NCI-H2171 treated with DMSO at 0.1 percent for 48 hours (cell line): ENCODE measurements around the gene RNU6-1.

Source experiments
- DNase-seq: peaks from one replicate; lab custom pipeline; 2025; lab: John Stamatoyannopoulos, UW

Gene RNU6-1

DNA sequence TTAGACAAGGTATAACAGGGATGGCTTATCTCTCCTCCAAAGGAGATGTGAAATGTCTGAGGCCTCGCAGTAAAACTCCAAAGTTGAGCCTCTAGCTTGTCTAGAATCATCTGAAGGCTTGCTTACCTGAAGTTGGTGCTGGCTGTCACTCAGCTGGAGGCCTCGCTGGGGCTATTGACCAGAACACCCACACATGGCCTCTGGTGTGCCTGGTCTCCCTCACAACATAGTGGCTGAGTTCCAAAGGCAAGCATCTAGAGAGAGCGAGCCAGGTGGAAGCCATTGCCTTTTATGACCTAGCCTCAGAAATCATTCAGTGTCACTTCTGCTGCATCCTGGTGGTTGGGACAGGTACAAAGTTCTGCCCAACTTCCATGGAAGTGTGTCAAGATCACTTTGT lies 17.4 kb upstream of the RNU6-1 start:
- no peak for DNase-seq

- DNase-seq = no peak
These were observed 16.0 kb upstream of the RNU6-1 start for GRCh38 chr15:67855842-67856241.

DNA sequence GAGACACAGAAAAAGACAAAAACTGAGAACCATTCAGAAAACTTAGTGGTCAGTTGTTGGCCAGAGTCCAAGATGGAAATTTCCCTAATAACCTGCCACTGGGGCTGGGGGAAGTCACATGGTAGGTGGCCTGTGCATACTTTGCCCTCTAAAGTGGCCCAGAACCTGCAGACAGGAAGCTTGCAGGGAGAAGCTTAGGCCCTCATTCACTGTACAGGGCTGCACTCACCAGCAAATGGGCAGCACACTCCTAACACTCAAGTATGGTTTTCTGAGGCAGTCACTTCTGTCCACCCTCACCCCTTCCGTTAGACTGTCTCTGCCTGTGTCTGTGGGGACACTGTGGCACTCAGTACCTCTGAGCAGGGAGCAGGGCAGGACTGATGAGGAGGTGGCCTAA lies 14.5 kb upstream of the RNU6-1 start:
- DNase-seq = no peak

DNA sequence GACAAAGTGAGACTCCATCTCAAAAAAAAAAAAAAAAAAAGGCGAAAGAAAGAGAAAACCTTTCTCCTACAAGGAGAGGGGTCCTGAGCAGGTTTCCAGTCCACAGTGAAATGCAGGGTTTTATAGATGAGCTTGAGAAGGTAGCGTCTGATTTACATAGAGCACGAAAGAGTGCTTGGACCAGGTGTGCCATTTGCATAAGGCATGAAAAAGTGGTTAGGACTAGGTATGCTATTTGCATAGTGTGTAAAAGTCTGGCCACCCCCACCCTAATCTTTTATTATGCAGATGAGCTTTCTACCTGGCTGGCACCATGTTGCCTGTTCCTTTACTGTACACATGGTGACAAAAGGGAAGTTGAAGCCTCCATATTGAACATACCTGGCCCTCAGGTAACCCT lies 13.6 kb upstream of the RNU6-1 start:
- DNase-seq = no peak

GRCh38 chr15:67852418-67852817 lies 12.6 kb upstream of the RNU6-1 start:
- DNase-seq = no peak

DNA sequence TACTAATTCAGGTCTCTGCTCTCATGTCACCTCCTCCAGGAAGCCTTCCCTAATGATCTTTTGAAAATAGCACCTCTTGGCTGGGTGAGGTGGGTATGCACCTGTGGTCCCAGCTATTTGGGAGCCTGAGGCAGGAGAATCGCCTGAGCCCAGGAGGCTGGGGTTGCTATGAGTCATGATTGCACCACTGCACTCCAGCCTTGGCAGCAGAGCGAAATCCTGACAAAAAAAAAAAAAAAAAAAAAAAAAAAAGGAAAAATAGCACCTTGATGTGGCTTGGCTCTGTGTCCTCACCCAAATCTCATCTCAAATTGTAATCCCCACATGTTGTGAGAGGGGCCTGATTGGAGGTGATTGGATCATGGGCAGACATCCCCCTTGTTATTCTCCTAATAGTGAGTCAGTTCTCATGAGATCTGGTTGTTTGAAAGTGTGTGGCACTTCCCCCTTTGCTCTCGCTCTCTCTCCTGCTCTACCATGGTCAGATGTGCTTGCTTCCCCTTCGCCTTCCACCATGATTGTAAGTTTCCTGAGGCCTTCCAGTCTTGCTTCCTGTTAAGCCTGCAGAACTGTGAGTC lies 11.2 kb upstream of the RNU6-1 start:
- no peak for DNase-seq

- DNase-seq = no peak
These were observed 10.5 kb upstream of the RNU6-1 start for GRCh38 chr15:67850336-67850735.

DNA sequence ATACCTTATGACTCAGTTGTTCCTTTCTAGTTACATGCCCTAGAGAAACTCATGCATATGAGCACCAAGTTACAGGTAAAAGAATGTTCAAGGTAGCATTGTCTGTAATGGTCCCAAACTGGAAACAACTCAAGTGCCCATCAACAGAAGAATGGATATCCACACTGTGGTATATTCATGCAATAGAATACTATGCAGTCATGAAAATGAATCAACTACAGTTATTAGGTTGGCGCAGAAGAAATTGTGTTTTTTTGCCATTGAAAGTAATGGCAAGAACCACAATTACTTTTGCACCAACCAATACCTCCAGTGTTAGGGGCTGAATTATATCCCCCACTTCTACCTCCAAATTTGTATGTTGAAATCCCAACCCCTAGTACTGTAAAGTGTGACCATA lies 9.7 kb upstream of the RNU6-1 start:
- DNase-seq = no peak

GRCh38 chr15:67845974-67846373 lies 6.1 kb upstream of the RNU6-1 start:
- no peak for DNase-seq

GRCh38 chr15:67843571-67844387 lies 3.9 kb upstream of the RNU6-1 start:
- DNase-seq = no peak

- DNase-seq = no peak
These were observed 3.3 kb upstream of the RNU6-1 start for GRCh38 chr15:67843092-67843501.

DNA sequence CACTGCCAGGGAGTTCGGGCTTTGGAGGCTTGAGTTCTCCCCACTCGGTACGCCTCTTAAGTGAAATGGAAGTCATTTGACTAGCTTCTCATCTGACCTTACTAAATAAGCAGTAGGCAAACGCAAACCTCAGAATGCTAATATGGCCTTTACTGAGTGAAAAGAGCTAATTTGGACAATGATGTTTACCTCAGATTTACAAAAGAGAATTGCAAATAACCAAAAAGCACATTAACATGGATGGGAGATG lies 1.6 kb upstream of the RNU6-1 start:
- no peak for DNase-seq

DNA sequence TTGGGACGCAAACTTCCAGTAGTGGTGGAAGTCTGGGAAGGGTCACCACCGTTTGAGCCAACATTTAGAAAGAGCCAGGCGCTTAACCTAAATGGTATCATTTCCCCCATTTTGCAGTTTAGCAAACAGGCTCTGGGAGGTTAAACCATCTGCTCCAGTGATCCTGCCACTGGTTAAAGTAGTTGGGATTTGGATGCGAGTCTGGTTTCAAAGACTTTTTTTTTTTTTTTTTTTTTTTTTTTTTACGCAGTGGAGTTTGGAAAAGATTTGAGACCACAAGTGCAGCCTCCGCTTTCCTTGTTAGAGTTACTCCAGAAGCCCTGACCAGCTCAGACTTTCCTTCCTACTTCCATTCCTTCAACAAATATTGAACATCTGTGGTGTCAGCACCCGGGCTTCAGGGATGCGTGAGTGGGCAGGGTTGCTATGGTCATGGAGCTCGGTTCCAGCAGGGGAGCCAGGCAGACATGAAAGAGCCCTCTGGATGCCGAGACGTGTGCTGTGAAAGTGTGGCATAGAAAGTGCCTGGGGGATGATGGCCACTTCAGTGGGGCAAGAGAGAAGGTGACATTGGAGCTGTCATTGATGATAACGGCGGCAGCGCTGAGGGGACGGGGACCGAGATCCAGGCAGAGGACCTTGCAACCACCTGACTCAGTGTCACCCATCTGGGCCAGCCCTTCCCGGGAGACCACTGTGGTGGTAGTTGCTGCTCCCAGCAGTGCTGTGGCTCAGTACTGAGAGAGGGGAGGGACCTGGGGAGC lies 1.1 kb upstream of the RNU6-1 start:
- DNase-seq = peak; percentile 55

GRCh38 chr15:67839499-67839928 lies 331 bp downstream of the RNU6-1 start:
- peak; percentile 88 for DNase-seq

DNA sequence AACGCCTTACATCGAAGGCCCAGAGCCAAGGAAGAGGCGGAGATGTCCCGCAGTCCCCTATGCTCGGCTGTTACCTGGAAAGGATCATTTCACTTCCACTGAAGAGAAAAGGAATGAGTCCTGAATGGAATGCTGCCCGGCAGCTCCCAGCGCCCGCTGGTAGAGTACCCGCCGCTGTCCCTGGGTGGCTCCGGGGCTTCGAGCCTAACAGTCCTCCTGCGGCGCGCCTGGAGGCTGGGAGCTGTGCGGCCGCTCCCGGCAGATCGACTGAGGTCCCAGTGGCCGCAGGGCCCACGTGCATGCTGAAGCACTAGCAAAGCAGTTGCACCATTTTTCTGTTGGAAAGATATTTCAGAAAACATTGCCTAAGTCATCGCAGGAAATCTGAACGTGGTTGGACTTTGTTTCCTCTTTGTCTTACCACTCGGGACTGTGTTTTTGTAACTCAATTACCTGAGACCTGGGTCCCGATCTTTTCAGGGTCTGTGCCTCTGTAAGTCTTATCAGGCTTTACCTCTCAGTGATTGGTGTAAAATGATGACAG lies 984 bp downstream of the RNU6-1 start:
- DNase-seq = no peak

DNA sequence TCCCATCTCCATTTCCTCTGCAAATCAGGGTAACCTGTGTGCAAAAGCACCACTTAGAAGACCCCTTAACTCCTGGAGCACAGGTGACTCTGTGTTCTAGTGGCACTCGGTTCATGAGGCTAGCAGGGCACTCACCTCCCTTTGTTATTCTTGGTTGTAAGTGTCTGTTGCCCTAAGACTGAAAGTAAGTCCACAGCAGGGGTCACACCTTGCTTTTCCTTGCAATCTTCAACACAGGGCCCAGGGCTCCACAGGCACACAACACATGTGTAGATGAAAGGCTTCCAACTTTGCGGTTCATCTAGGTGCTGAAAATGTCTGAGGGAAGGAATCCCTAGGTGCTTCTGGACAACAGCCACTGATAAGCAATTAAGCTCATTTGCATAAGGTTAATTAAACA lies 2.9 kb downstream of the RNU6-1 start:
- DNase-seq = no peak

- peak; percentile 72 for DNase-seq
These were observed 3.4 kb downstream of the RNU6-1 start for GRCh38 chr15:67836477-67836876.

DNA sequence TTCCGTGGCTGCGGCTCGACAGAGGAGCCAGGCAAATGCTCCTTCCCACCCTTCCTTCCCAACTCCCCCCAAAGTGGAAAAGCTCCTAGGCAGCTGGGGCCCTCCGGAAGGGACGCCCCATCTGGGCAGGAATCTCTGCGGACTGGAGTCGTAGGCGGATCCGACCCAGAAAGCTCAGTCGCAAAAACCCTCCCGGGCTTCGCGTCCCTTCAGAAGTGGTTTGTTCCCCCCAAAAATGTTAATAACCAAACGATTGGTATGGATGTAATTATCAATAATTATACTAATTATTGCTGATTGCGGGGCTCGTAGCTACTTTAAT lies 3.8 kb downstream of the RNU6-1 start:
- DNase-seq = no peak

DNA sequence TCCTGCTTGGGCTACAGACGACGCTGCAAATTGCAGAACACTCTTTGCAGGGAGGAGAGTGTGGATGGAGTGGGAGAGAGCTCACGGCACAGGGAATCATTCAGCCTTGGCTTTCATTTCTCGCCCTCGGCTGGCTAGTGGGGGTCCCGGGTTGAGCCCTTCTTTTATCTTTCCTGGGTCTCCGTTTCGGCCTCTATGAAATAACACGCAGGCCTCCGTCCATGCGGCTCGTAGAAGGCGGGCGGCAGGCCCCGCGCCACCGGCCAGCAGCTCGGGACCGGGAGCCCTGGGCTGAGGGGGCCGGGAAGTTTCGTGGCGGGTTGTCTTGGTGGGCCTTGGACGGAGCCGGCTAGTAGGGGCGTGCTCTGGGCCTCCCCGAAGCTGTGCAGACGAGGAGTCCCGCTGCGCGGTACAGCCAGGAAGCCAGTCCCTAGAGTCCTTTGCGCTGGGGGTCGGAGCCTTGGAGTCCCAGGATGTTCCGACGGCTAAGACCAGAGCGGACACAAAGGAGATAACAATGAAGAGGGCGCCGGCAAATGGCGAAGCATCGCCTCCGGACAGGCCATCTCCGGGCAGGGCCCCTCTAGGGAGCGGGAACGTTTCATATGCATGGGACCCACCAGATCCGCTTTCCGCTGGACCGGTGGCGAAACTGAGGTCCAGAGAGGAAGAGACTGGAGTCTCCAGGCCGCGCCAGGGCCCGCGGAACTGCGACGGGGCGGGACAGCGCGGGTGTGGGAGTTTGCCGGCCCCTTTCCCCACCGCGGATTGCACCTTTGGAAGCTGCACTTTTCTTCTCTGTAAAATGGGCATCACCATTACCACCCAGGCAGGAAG lies 4.3 kb downstream of the RNU6-1 start:
- no peak for DNase-seq

DNA sequence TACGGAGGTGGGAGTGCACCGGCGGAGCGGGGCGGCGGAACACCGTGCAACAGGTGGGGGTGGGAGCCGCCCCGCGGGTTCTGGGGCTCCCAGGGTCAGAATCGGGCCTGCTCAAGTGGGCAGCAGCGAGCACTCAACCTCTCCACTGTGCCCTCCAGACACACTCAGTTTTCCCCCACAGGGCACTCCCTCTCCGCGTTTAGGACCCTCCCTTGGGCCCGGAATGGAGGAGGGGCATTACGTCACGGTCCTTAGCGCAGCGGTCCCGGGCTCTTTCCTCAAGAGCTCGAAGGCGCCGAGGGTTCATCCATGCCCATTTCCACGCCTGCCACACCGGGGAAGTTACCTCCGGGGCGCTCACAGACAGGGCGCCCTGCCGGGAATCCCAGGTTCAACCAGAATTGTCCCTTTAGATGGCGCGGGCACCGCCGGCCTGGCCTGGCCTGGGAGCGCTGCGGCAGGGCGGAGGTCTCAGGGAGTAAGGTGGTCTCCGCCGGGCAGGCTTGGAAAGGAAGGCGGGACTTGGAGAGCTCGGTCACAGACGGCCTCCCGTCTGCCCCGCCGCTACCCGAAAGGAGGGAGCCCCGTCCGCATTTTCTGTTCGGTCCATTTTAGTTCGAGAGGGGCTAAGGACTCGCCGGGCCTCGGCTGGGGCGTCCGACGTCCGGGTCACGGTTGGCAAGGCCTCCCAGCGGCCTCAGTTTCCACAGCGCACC lies 5.1 kb downstream of the RNU6-1 start:
- DNase-seq = no peak

DNA sequence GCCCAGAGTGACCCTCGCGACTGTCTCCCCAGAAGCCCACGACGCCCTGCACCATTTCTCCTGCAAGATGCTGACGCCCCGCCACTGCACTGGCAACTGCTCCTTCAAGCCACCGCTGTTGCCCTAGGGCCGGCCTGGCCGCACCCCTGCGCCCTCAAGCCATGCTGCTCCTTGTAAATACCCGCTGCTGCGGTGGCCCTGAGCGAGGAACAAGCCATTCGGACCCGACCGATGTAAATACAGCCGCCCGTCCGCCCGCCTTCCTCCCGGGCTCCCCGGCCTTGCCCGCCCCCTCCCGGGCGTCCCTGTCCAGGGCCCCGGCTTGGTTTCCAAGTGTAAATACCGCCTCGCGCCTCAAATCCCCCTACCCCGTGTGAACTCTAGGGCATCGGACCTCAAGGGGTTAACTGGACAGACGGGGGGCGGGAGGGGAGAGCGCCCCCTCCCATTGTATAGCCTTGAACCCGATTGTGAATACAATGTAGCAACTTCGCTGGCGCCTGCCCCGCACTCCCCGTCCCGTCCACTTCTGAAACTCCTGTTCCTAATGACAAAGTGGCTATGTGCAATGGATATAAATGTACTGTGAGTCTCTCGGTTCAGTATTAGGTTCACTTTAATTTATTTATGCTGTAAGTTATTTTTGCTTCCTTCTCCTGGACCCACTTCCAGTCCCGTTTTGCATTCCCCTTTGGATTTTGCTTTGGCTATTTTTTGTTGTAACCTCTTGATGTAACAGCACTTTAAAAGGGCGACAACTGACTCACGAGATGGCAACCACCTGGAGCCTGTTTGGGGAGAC lies 5.9 kb downstream of the RNU6-1 start:
- no peak for DNase-seq
